Stimulated activated CD4-positive, alpha-beta T cell treated with anti-CD3 and anti-CD28 coated beads, Interleukin-15, amount 100 ng/mL, for 24 hours (primary cell): ENCODE data around the gene NTM.

Source experiments
- DNase-seq: peaks from one replicate; pipeline ENCODE4 v3.0.0-alpha.2; 2020

NTM gene

GRCh38 chr11:131510662-131511061 is 140.2 kb downstream of the NTM start:
- no peak for DNase-seq

- peak; percentile 6 for DNase-seq
Measured at GRCh38 chr11:131511794-131512193, 141.4 kb downstream of the NTM start.

- DNase-seq = no peak
Measured at GRCh38 chr11:131512228-131512627, 141.8 kb downstream of the NTM start.

- DNase-seq = no peak
Measured at GRCh38 chr11:131514062-131514461, 143.6 kb downstream of the NTM start.

- DNase-seq = no peak
Measured at GRCh38 chr11:131518305-131518838, 148.0 kb downstream of the NTM start.

GRCh38 chr11:131522851-131523250 is 152.4 kb downstream of the NTM start:
- no peak for DNase-seq

- DNase-seq = no peak
Measured at GRCh38 chr11:131530407-131530806, 160.0 kb downstream of the NTM start.

- no peak for DNase-seq
Measured at GRCh38 chr11:131533149-131533548, 162.7 kb downstream of the NTM start.

- no peak for DNase-seq
Measured at GRCh38 chr11:131533998-131534397, 163.6 kb downstream of the NTM start.

GRCh38 chr11:131534611-131535010 is 164.2 kb downstream of the NTM start:
- DNase-seq = no peak

- no peak for DNase-seq
Measured at GRCh38 chr11:131536159-131536558, 165.7 kb downstream of the NTM start.

- DNase-seq = no peak
Measured at GRCh38 chr11:131537196-131537595, 166.8 kb downstream of the NTM start.

GRCh38 chr11:131537748-131538147 is 167.3 kb downstream of the NTM start:
- no peak for DNase-seq

- no peak for DNase-seq
Measured at GRCh38 chr11:131538322-131538721, 167.9 kb downstream of the NTM start.

GRCh38 chr11:131540676-131541075 is 170.3 kb downstream of the NTM start:
- DNase-seq = no peak

- no peak for DNase-seq
Measured at GRCh38 chr11:131543389-131544025, 173.1 kb downstream of the NTM start.

GRCh38 chr11:131544591-131544990 is 174.2 kb downstream of the NTM start:
- DNase-seq = no peak

GRCh38 chr11:131546218-131546895 is 175.9 kb downstream of the NTM start:
- no peak for DNase-seq

GRCh38 chr11:131549099-131549498 is 178.7 kb downstream of the NTM start:
- DNase-seq = no peak

GRCh38 chr11:131549770-131550169 is 179.4 kb downstream of the NTM start:
- no peak for DNase-seq

GRCh38 chr11:131560287-131560686 is 189.9 kb downstream of the NTM start:
- DNase-seq = no peak

GRCh38 chr11:131561501-131561900 is 191.1 kb downstream of the NTM start:
- no peak for DNase-seq

GRCh38 chr11:131561972-131562371 is 191.6 kb downstream of the NTM start:
- no peak for DNase-seq

GRCh38 chr11:131568318-131568717 is 197.9 kb downstream of the NTM start:
- no peak for DNase-seq

GRCh38 chr11:131571571-131571970 is 201.2 kb downstream of the NTM start:
- no peak for DNase-seq
